H1 (cell line): ENCODE measurements around the gene SERGEF. TPM values are rescaled to one million over a fixed set of nuclear protein-coding genes. Genes with fewer than 3 reads are reported as not detected.

Source experiments
- CTCF ChIA-PET: fragments of 300-600 bp; sonication (Branson Sonifier 250); formaldehyde crosslinking; loops from one replicate; lab custom pipeline; 2021; ENCODE audit not compliant: partially characterized antibody; lab: Charles Lee
- POLR2A ChIA-PET: fragments of 300-600 bp; sonication (Branson Sonifier 250); formaldehyde crosslinking; loops from one replicate; lab custom pipeline; 2021; ENCODE audit warnings: inconsistent platforms; ENCODE audit not compliant: partially characterized antibody; lab: Charles Lee
- DNase-seq, 2 experiments: peaks; one replicate each; pipeline versions ENCODE4 v3.0.0 to v3.0.0-alpha.2; 2010 to 2022; ENCODE audit warnings: low spot score in 2 of 2, low read depth in 1 of 2, mixed read lengths in 1 of 2
- FAIRE-seq: peaks from 2 replicates; lab custom pipeline; 2011; peaks lifted over from hg19 to GRCh38; lab: Jason Lieb, UNC
- H2AFZ ChIP-seq: 2 replicates; pipeline ENCODE4 v1.8.1; 2012; ENCODE audit warnings: low read length, inconsistent platforms
- H2AK5ac ChIP-seq: 2 replicates; pipeline ENCODE4 v1.6.1; 2013; ENCODE audit warnings: low read depth, low read length
- H2BK120ac ChIP-seq: replicated peaks from 2 replicates; pipeline ENCODE3; 2013; ENCODE audit warnings: low read depth, low read length, inconsistent platforms
- H2BK12ac ChIP-seq: 2 replicates; pipeline ENCODE4 v1.6.1; 2013; ENCODE audit warnings: low read depth, low read length
- H2BK15ac ChIP-seq: 2 replicates; pipeline ENCODE4 v1.6.1; 2013; ENCODE audit warnings: low read length
- H2BK20ac ChIP-seq: 2 replicates; pipeline ENCODE4 v1.6.1; 2013; ENCODE audit warnings: low read length
- H2BK5ac ChIP-seq: 2 replicates; pipeline ENCODE4 v1.6.1; 2013; ENCODE audit warnings: low read depth, low read length
- H3K14ac ChIP-seq: 2 replicates; pipeline ENCODE4 v1.6.1; 2013; ENCODE audit warnings: inconsistent platforms; ENCODE audit not compliant: insufficient read length
- H3K18ac ChIP-seq: 2 replicates; pipeline ENCODE4 v1.6.1; 2013; ENCODE audit warnings: low read length; ENCODE audit errors: extremely low read depth
- H3K23ac ChIP-seq: 2 replicates; pipeline ENCODE4 v1.6.1; 2013; ENCODE audit warnings: inconsistent platforms; ENCODE audit not compliant: insufficient read length
- H3K23me2 ChIP-seq: 2 replicates; pipeline ENCODE4 v1.6.1; 2013; ENCODE audit warnings: low read depth, low read length
- H3K27ac ChIP-seq: 2 replicates; pipeline ENCODE4 v1.6.1; 2011; ENCODE audit warnings: low read depth, low read length, inconsistent platforms
- H3K27me3 ChIP-seq, 4 experiments: replicated peaks in 1 of 4; 1 replicate in 1 of 4; 2 replicates in 3 of 4; pipeline versions ENCODE4 v1.6.1 to v1.8.1; 2011 to 2013; ENCODE audit warnings: low read length in 3 of 4, mild to moderate bottlenecking in 3 of 4, inconsistent platforms in 2 of 4, mixed read lengths in 2 of 4, moderate library complexity in 1 of 4; ENCODE audit not compliant: control insufficient read depth in 3 of 4, insufficient read depth in 3 of 4; ENCODE audit errors: extremely low read depth in 1 of 4
- H3K36me3 ChIP-seq, 4 experiments: 2 replicates each; pipeline versions ENCODE4 v1.6.1 to v1.8.1; 2011 to 2013; ENCODE audit warnings: mild to moderate bottlenecking in 4 of 4, low read length in 3 of 4, moderate library complexity in 2 of 4, control low read depth in 1 of 4, inconsistent platforms in 1 of 4; ENCODE audit not compliant: insufficient read depth in 4 of 4, control insufficient read depth in 2 of 4
- H3K4ac ChIP-seq: replicated peaks from 2 replicates; pipeline ENCODE3; 2013; ENCODE audit warnings: low read length, low read depth, mixed read lengths, inconsistent platforms; ENCODE audit not compliant: insufficient read length
- H3K4me1 ChIP-seq, 4 experiments: replicated peaks in 1 of 4; 1 replicate in 1 of 4; 2 replicates in 3 of 4; pipeline versions ENCODE4 v1.6.1 to v1.8.1; 2011 to 2013; ENCODE audit warnings: low read length in 3 of 4, inconsistent platforms in 2 of 4, mixed read lengths in 1 of 4; ENCODE audit not compliant: insufficient read depth in 4 of 4, control insufficient read depth in 3 of 4
- H3K4me2 ChIP-seq, 2 experiments: 2 replicates each; pipeline versions ENCODE4 v1.6.1 to v1.8.1; 2011 to 2013; ENCODE audit warnings: low read depth in 2 of 2, low read length in 2 of 2, control low read depth in 1 of 2, inconsistent platforms in 1 of 2, mild to moderate bottlenecking in 1 of 2; ENCODE audit not compliant: insufficient read depth in 1 of 2
- H3K4me3 ChIP-seq, 4 experiments: fragments of 200-600, 300-600 bp in 1 of 4; sonication (generic), shearing (Covaris generic), sonication (Bioruptor Twin) in 1 of 4; 2 replicates each; pipeline versions ENCODE4 v1.5.1 to v1.8.1; 2011 to 2016; ENCODE audit warnings: low read length in 4 of 4, low read depth in 3 of 4, control low read depth in 2 of 4, inconsistent platforms in 2 of 4, mild to moderate bottlenecking in 2 of 4, mixed read lengths in 1 of 4, moderate library complexity in 1 of 4; ENCODE audit not compliant: insufficient read depth in 2 of 4; ENCODE audit errors: extremely low read depth in 1 of 4
- H3K56ac ChIP-seq: replicated peaks from 2 replicates; pipeline ENCODE3; 2013; ENCODE audit warnings: low read depth, mild to moderate bottlenecking, mixed read lengths, low read length, inconsistent platforms; ENCODE audit not compliant: insufficient read length
- H3K79me1 ChIP-seq: 2 replicates; pipeline ENCODE4 v1.6.1; 2013; ENCODE audit warnings: low read depth, low read length, control low read depth
- H3K79me2 ChIP-seq, 2 experiments: 2 replicates each; pipeline versions ENCODE4 v1.6.1 to v1.8.1; 2012 to 2013; ENCODE audit warnings: low read length in 2 of 2, mild to moderate bottlenecking in 2 of 2, inconsistent platforms in 1 of 2; ENCODE audit not compliant: insufficient read depth in 2 of 2, control insufficient read depth in 1 of 2
- H3K9ac ChIP-seq, 4 experiments: replicated peaks in 1 of 4; 1 replicate in 1 of 4; 2 replicates in 3 of 4; pipeline versions ENCODE4 v1.6.1 to v1.8.1; 2011 to 2013; ENCODE audit warnings: low read depth in 3 of 4, low read length in 3 of 4, control low read depth in 2 of 4, mild to moderate bottlenecking in 2 of 4, moderate library complexity in 2 of 4, inconsistent platforms in 1 of 4; ENCODE audit errors: extremely low read depth in 1 of 4
- H3K9me3 ChIP-seq, 2 experiments: 2 replicates each; pipeline versions ENCODE4 v1.6.1 to v1.8.1; 2012 to 2013; ENCODE audit warnings: mild to moderate bottlenecking in 2 of 2, moderate library complexity in 2 of 2, control low read depth in 1 of 2, inconsistent platforms in 1 of 2, low read depth in 1 of 2, low read length in 1 of 2, mixed read lengths in 1 of 2; ENCODE audit not compliant: insufficient read depth in 2 of 2
- H4K20me1 ChIP-seq, 2 experiments: replicated peaks in 1 of 2; 2 replicates each; pipeline versions ENCODE3 to v1.8.1; 2011 to 2013; ENCODE audit warnings: inconsistent platforms in 2 of 2, low read length in 2 of 2, mild to moderate bottlenecking in 1 of 2; ENCODE audit not compliant: insufficient read depth in 2 of 2, control insufficient read depth in 1 of 2
- H4K5ac ChIP-seq: 2 replicates; pipeline ENCODE4 v1.6.1; 2013; ENCODE audit warnings: low read length, low read depth, mixed read lengths, inconsistent platforms; ENCODE audit not compliant: insufficient read length
- H4K8ac ChIP-seq: 2 replicates; pipeline ENCODE4 v1.8.0; 2013; ENCODE audit warnings: mild to moderate bottlenecking, moderate library complexity, low read length, inconsistent platforms; ENCODE audit not compliant: insufficient read depth; ENCODE audit errors: extremely low read depth
- H4K91ac ChIP-seq: replicated peaks from 2 replicates; pipeline ENCODE3; 2013; ENCODE audit warnings: low read length, mixed read lengths, inconsistent platforms; ENCODE audit not compliant: insufficient read length
- RXRA ChIP-seq: IDR thresholded peaks from 2 replicates; pipeline ENCODE4 v1.6.1; 2011; ENCODE audit warnings: low read depth, mild to moderate bottlenecking, low read length, moderate library complexity; ENCODE audit not compliant: insufficient read depth
- TBP ChIP-seq: IDR thresholded peaks from 2 replicates; pipeline ENCODE4 v1.6.1; 2011; ENCODE audit warnings: low read depth, low read length, improper control_type of control experiment
- WGBS, 2 experiments: shearing (Covaris generic) in 1 of 2; methylation state at CpG; one replicate each; pipeline versions ENCODE4 v1.1.6 to v1.1.7; 2013 to 2015; ENCODE audit warnings: low lambda C conversion rate in 2 of 2, mixed read lengths in 2 of 2, inconsistent platforms in 1 of 2, low coverage in 1 of 2, missing lambda C conversion rate in 1 of 2; ENCODE audit not compliant: insufficient replicate concordance in 2 of 2, insufficient coverage in 1 of 2, insufficient read length in 1 of 2; ENCODE audit errors: extremely low coverage in 1 of 2, missing lambda C conversion rate in 1 of 2; 5-methylcytosine and 5-hydroxymethylcytosine counted together
- polyA plus RNA-seq, 7 experiments: library from polyadenylated mRNA; depleted of rRNA in 3 of 7; stranded (reverse) in 5 of 7; unstranded in 2 of 7; fragments of >200 nt in 5 of 7; fragments of 200-250 nt in 2 of 7; gene quantifications; 1 replicate in 5 of 7; 2 replicates in 1 of 7; 4 replicates in 1 of 7; pipeline versions ENCODE4 v1.2.1 to v1.2.3, GENCODE V29; 2011 to 2013; ENCODE audit warnings: missing spikeins in 2 of 7, mixed read lengths in 2 of 7
- total RNA-seq: library from RNA; stranded (reverse); fragmentation: NEBNext Ultra II Directional; extraction: Animal tissue kit (Norgen Biotek cat#: 25700); gene quantifications from 2 replicates; pipeline ENCODE4 v1.2.1, GENCODE V29; 2021
- TF ChIP-seq, protein P1 (sequence below), 3 experiments: IDR thresholded peaks; 1 replicate in 2 of 3; 2 replicates in 1 of 3; pipeline versions ENCODE4 v1.5.1 to v1.6.1; 2011; ENCODE audit warnings: low read length in 3 of 3, mild to moderate bottlenecking in 3 of 3, inconsistent platforms in 2 of 3, low read depth in 1 of 3, moderate library complexity in 1 of 3; ENCODE audit not compliant: insufficient read depth in 1 of 3; ENCODE audit errors: control extremely low read depth in 1 of 3

The SERGEF gene
- total and polyA plus RNA-seq, 2 of the 8 experiments (the other 6 are each of a cell fraction or from before 2014, with no cell fraction given): 16.6 to 28.8 TPM

DNA sequence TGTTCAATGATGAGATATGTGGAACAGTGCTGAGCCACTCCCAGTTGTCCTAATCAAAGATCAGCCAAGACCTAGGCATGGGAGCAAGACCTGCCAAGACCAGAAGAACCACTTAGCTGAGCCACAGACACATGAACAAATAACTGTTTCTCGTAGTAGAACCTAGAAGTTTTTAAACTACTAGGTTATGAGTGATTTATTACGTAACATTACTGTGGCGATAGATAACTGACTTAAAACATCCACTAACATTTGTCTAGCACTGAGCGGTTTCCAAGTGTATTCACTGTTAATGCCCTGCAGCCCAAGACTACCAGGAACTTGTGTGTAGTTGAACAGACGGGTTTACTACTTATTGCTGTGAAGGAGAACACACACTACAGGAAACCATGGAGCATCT is 120.4 kb downstream of the SERGEF start:
- no peak overlapping the region for H3K18ac ChIP-seq
- H3K4me2 ChIP-seq: no peak overlapping the region
- CTCF ChIA-PET: interaction anchor here (0.6 to 4.2 kb wide), 6 partner anchors 10 to 39 kb away, joined by 3 to 41 read pairs (median 6); no protein-coding TSS in a partner anchor
- no peak overlapping the region for H3K23ac ChIP-seq
- no peaks in the 10 kb centered on the region for H3K79me2 ChIP-seq
- 86% methylated on average over 5 of the region's 5 CpGs; no CpG with 5 or more reads in 1 of the 2 experiments for WGBS, 2 experiments
- no peak overlapping the region for H3K4me3 ChIP-seq
- H3K27ac ChIP-seq: no peak overlapping the region
- H2BK5ac ChIP-seq: no peak overlapping the region
- no peak overlapping the region for H2BK12ac ChIP-seq
- FAIRE-seq (no peak), DNase-seq (no peak)
- no peak overlapping the region for H2AFZ ChIP-seq
- no peak overlapping the region for H2BK120ac ChIP-seq
- H3K79me1 ChIP-seq: no peaks in the 10 kb centered on the region
- no peak overlapping the region for H3K56ac ChIP-seq
- H4K91ac ChIP-seq: no peak overlapping the region
- no peaks in the 10 kb centered on the region for H3K9me3 ChIP-seq
- H3K9ac ChIP-seq: no peak overlapping the region
- H3K4me1 ChIP-seq: peaks cover 2 to 8% (median 3%) of the 10 kb centered on the region in 4 experiments; a peak in 3 of 7 replicates
- H3K27me3 ChIP-seq: no peaks in the 10 kb centered on the region
- no peaks in the 10 kb centered on the region; the same call in 1 of the 2 replicates for H3K23me2 ChIP-seq
- H2AK5ac ChIP-seq: no peak overlapping the region
- no peak overlapping the region for H4K8ac ChIP-seq
- H2BK15ac ChIP-seq: no peak overlapping the region
- POLR2A ChIA-PET: no interaction called here
- H3K4ac ChIP-seq: no peak overlapping the region
- no peak overlapping the region for H4K5ac ChIP-seq
- no peaks in the 10 kb centered on the region for H4K20me1 ChIP-seq
- no peak overlapping the region for H3K14ac ChIP-seq
- TF ChIP-seq RXRA: no peak
- TF ChIP-seq, protein P1, sequence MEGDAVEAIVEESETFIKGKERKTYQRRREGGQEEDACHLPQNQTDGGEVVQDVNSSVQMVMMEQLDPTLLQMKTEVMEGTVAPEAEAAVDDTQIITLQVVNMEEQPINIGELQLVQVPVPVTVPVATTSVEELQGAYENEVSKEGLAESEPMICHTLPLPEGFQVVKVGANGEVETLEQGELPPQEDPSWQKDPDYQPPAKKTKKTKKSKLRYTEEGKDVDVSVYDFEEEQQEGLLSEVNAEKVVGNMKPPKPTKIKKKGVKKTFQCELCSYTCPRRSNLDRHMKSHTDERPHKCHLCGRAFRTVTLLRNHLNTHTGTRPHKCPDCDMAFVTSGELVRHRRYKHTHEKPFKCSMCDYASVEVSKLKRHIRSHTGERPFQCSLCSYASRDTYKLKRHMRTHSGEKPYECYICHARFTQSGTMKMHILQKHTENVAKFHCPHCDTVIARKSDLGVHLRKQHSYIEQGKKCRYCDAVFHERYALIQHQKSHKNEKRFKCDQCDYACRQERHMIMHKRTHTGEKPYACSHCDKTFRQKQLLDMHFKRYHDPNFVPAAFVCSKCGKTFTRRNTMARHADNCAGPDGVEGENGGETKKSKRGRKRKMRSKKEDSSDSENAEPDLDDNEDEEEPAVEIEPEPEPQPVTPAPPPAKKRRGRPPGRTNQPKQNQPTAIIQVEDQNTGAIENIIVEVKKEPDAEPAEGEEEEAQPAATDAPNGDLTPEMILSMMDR (IDR thresholded peaks at IDR 0.05; ENCODE audit: control extremely low read depth in 1 of 3, insufficient read depth in 1 of 3, low read depth in 1 of 3, low read length in 3 of 3): no peak
- TF ChIP-seq TBP: no peak
- H3K36me3 ChIP-seq: no peaks in the 10 kb centered on the region
- no peak overlapping the region for H2BK20ac ChIP-seq
